GM21825 (cell line): Measurements from ENCODE around the gene CTRB2.

ENCODE experiments used
- ATAC-seq: cut with Tn5 transposase; IDR thresholded peaks from one replicate; pipeline ENCODE4 v1.9.1; 2021; ENCODE audit warnings: mild to moderate bottlenecking, moderate library complexity; ENCODE audit not compliant: unreplicated experiment

The CTRB2 gene

GRCh38 chr16:75176926-75177325, 30.0 kb downstream of the CTRB2 start:
- no peak for ATAC-seq

- no peak for ATAC-seq
These were observed 31.9 kb downstream of the CTRB2 start for GRCh38 chr16:75175074-75175473.

GRCh38 chr16:75172578-75172977, 34.4 kb downstream of the CTRB2 start:
- ATAC-seq, result no peak

- ATAC-seq, result no peak
These were observed 37.0 kb downstream of the CTRB2 start for GRCh38 chr16:75169899-75170405.

- ATAC-seq, result no peak
These were observed 46.6 kb downstream of the CTRB2 start for GRCh38 chr16:75160386-75160785.
